C4-2B (cell line): Measurements from ENCODE around the gene SMOC2.

ENCODE experiments used
- CTCF ChIP-seq: fragments of 450-650 bp; conservative IDR thresholded peaks from 2 replicates; pipeline ENCODE4 v1.5.1; 2017; ENCODE audit warnings: mild to moderate bottlenecking
- ZFX ChIP-seq: fragments of 450-650 bp; IDR thresholded peaks from 2 replicates; pipeline ENCODE4 v1.6.1; 2017

- no peak for TF ChIP-seq CTCF
- TF ChIP-seq ZFX, result no peak
These were observed 3.2 kb upstream of the SMOC2 start for GRCh38 chr6:168437751-168438150.
